ENCODE measurements around the gene SURF6. TPM values are rescaled to one million over a fixed set of nuclear protein-coding genes. Genes with fewer than 3 reads are reported as not detected.
A peak's percentile ranks its signal among the peaks of the same experiment; 100 is the strongest.

SURF6 gene
- total RNA-seq (2014; rRNA removed; shearing (Covaris generic); ENCODE audit: low replicate concordance), result 5.6 and 22.9 TPM in 2 replicates

- peak; percentile 98 for DNase-seq
- Histone ChIP-seq H3K9me3 (ENCODE audit: low read length) (no peaks in the 10 kb centered on the region), H3K27me3 (ENCODE audit: low read length) (no peaks in the 10 kb centered on the region), H3K4me1 (ENCODE audit: low read length) (peaks cover 14% of the 10 kb centered on the region), H4K20me1 (ENCODE audit: insufficient read depth, low read depth, low read length) (peaks cover 15% of the 10 kb centered on the region; the same call in 1 of the 2 replicates), H3K4me3 (ENCODE audit: low read length) (peak within 1 kb of the TSS; percentile 79), H3K9me2 (replicated peaks; ENCODE audit: insufficient read depth, low read length) (no peaks in the 10 kb centered on the region), H3K79me2 (ENCODE audit: low read length) (peaks cover 21% of the 10 kb centered on the region), H3K27ac (ENCODE audit: low read length) (peak within 1 kb of the TSS; percentile 47), H2AFZ (ENCODE audit: low read length) (peak within 1 kb of the TSS; percentile 92; the same call in 1 of the 2 replicates), H3K9ac (ENCODE audit: low read length) (peak within 1 kb of the TSS; percentile 83), H3K4me2 (ENCODE audit: low read depth, low read length, poor library complexity, severe bottlenecking) (peak within 1 kb of the TSS; percentile 78), H3K36me3 (ENCODE audit: insufficient read depth, low read length) (peaks cover 25% of the 10 kb centered on the region; the same call in 1 of the 2 replicates)
Measured at GRCh38 chr9:133335924-133336811, at the start of gene SURF6. Gene SURF6, minus strand, starts transcription at chr9:133336188. Its CDS starts 56 bp downstream, at chr9:133336132.

- no peak for DNase-seq
- no peak overlapping the region for H3K4me3 ChIP-seq (ENCODE audit: low read length)
- no peaks in the 10 kb centered on the region for H4K20me1 ChIP-seq (ENCODE audit: insufficient read depth, low read depth, low read length)
- H3K36me3 ChIP-seq (ENCODE audit: insufficient read depth, low read length), result no peaks in the 10 kb centered on the region
- no peak overlapping the region for H3K4me2 ChIP-seq (ENCODE audit: low read depth, low read length, poor library complexity, severe bottlenecking)
- no peaks in the 10 kb centered on the region for H3K27me3 ChIP-seq (ENCODE audit: low read length)
- H3K4me1 ChIP-seq (ENCODE audit: low read length), result no peaks in the 10 kb centered on the region
- H2AFZ ChIP-seq (ENCODE audit: low read length), result no peak overlapping the region
- H3K27ac ChIP-seq (ENCODE audit: low read length), result no peak overlapping the region
- H3K79me2 ChIP-seq (ENCODE audit: low read length), result no peaks in the 10 kb centered on the region
- no peaks in the 10 kb centered on the region for H3K9me2 ChIP-seq (replicated peaks; ENCODE audit: insufficient read depth, low read length)
- H3K9me3 ChIP-seq (ENCODE audit: low read length), result peaks cover 4% of the 10 kb centered on the region; the same call in 1 of the 2 replicates
- H3K9ac ChIP-seq (ENCODE audit: low read length), result no peak overlapping the region
Measured at GRCh38 chr9:133385452-133385851, 49.5 kb upstream of the SURF6 start.

- no peak overlapping the region for H3K4me3 ChIP-seq (ENCODE audit: low read length)
- peaks cover 4% of the 10 kb centered on the region; the same call in 1 of the 2 replicates for H3K9me3 ChIP-seq (ENCODE audit: low read length)
- H3K4me1 ChIP-seq (ENCODE audit: low read length), result no peaks in the 10 kb centered on the region
- no peaks in the 10 kb centered on the region for H4K20me1 ChIP-seq (ENCODE audit: insufficient read depth, low read depth, low read length)
- H3K9ac ChIP-seq (ENCODE audit: low read length), result no peak overlapping the region
- no peaks in the 10 kb centered on the region for H3K79me2 ChIP-seq (ENCODE audit: low read length)
- no peaks in the 10 kb centered on the region for H3K36me3 ChIP-seq (ENCODE audit: insufficient read depth, low read length)
- no peak for DNase-seq
- H3K4me2 ChIP-seq (ENCODE audit: low read depth, low read length, poor library complexity, severe bottlenecking), result no peak overlapping the region
- H3K9me2 ChIP-seq (replicated peaks; ENCODE audit: insufficient read depth, low read length), result no peaks in the 10 kb centered on the region
- H3K27ac ChIP-seq (ENCODE audit: low read length), result no peak overlapping the region
- no peaks in the 10 kb centered on the region for H3K27me3 ChIP-seq (ENCODE audit: low read length)
- no peak overlapping the region for H2AFZ ChIP-seq (ENCODE audit: low read length)
Measured at GRCh38 chr9:133384736-133385321, 48.8 kb upstream of the SURF6 start.

GRCh38 chr9:133383438-133383837, 47.5 kb upstream of the SURF6 start:
- Histone ChIP-seq H3K4me1 (ENCODE audit: low read length) (no peaks in the 10 kb centered on the region), H2AFZ (ENCODE audit: low read length) (no peak overlapping the region)

GRCh38 chr9:133382507-133383141, 46.6 kb upstream of the SURF6 start:
- no peak overlapping the region for H3K27ac ChIP-seq (ENCODE audit: low read length)
- no peak for DNase-seq

More at GRCh38 chr9:133383438-133383837, 47.5 kb upstream of the SURF6 start:
- Histone ChIP-seq H3K36me3 (ENCODE audit: insufficient read depth, low read length) (no peaks in the 10 kb centered on the region), H3K4me2 (ENCODE audit: low read depth, low read length, poor library complexity, severe bottlenecking) (no peak overlapping the region), H3K9ac (ENCODE audit: low read length) (no peak overlapping the region), H3K27me3 (ENCODE audit: low read length) (peaks cover 2% of the 10 kb centered on the region; the same call in 1 of the 2 replicates), H3K27ac (ENCODE audit: low read length) (no peak overlapping the region), H3K9me3 (ENCODE audit: low read length) (peaks cover 4% of the 10 kb centered on the region; the same call in 1 of the 2 replicates), H3K9me2 (replicated peaks; ENCODE audit: insufficient read depth, low read length) (no peaks in the 10 kb centered on the region), H3K79me2 (ENCODE audit: low read length) (no peaks in the 10 kb centered on the region), H4K20me1 (ENCODE audit: insufficient read depth, low read depth, low read length) (no peaks in the 10 kb centered on the region), H3K4me3 (ENCODE audit: low read length) (no peak overlapping the region)
- no peak for DNase-seq

GRCh38 chr9:133380734-133381133, 44.7 kb upstream of the SURF6 start:
- H3K79me2 ChIP-seq (ENCODE audit: low read length), result peaks cover under 1% of the 10 kb centered on the region; the same call in 1 of the 2 replicates
- peaks cover 4% of the 10 kb centered on the region; the same call in 1 of the 2 replicates for H3K9me3 ChIP-seq (ENCODE audit: low read length)
- H3K27ac ChIP-seq (ENCODE audit: low read length), result no peak overlapping the region
- peaks cover 11% of the 10 kb centered on the region for H3K4me1 ChIP-seq (ENCODE audit: low read length)
- H3K4me3 ChIP-seq (ENCODE audit: low read length), result no peak overlapping the region
- H2AFZ ChIP-seq (ENCODE audit: low read length), result no peak overlapping the region
- H4K20me1 ChIP-seq (ENCODE audit: insufficient read depth, low read depth, low read length), result no peaks in the 10 kb centered on the region
- DNase-seq, result no peak
- H3K36me3 ChIP-seq (ENCODE audit: insufficient read depth, low read length), result no peaks in the 10 kb centered on the region
- H3K4me2 ChIP-seq (ENCODE audit: low read depth, low read length, poor library complexity, severe bottlenecking), result no peak overlapping the region
- no peak overlapping the region for H3K9ac ChIP-seq (ENCODE audit: low read length)
- peaks cover 8% of the 10 kb centered on the region; the same call in 1 of the 2 replicates for H3K27me3 ChIP-seq (ENCODE audit: low read length)
- no peaks in the 10 kb centered on the region for H3K9me2 ChIP-seq (replicated peaks; ENCODE audit: insufficient read depth, low read length)

More at GRCh38 chr9:133382507-133383141, 46.6 kb upstream of the SURF6 start:
- Histone ChIP-seq H3K4me2 (ENCODE audit: low read depth, low read length, poor library complexity, severe bottlenecking) (no peak overlapping the region), H3K4me3 (ENCODE audit: low read length) (no peak overlapping the region), H4K20me1 (ENCODE audit: insufficient read depth, low read depth, low read length) (no peaks in the 10 kb centered on the region), H2AFZ (ENCODE audit: low read length) (no peak overlapping the region), H3K9me2 (replicated peaks; ENCODE audit: insufficient read depth, low read length) (no peaks in the 10 kb centered on the region), H3K79me2 (ENCODE audit: low read length) (no peaks in the 10 kb centered on the region), H3K9me3 (ENCODE audit: low read length) (peaks cover 4% of the 10 kb centered on the region; the same call in 1 of the 2 replicates), H3K36me3 (ENCODE audit: insufficient read depth, low read length) (no peaks in the 10 kb centered on the region), H3K4me1 (ENCODE audit: low read length) (peaks cover 6% of the 10 kb centered on the region), H3K9ac (ENCODE audit: low read length) (no peak overlapping the region), H3K27me3 (ENCODE audit: low read length) (peaks cover 8% of the 10 kb centered on the region; the same call in 1 of the 2 replicates)

- H3K9me2 ChIP-seq (replicated peaks; ENCODE audit: insufficient read depth, low read length), result no peaks in the 10 kb centered on the region
- no peak overlapping the region for H2AFZ ChIP-seq (ENCODE audit: low read length)
- H3K27me3 ChIP-seq (ENCODE audit: low read length), result peaks cover 8% of the 10 kb centered on the region; the same call in 1 of the 2 replicates
- peaks cover 9% of the 10 kb centered on the region; the same call in 1 of the 2 replicates for H4K20me1 ChIP-seq (ENCODE audit: insufficient read depth, low read depth, low read length)
- H3K79me2 ChIP-seq (ENCODE audit: low read length), result peaks cover 14% of the 10 kb centered on the region
- no peaks in the 10 kb centered on the region for H3K36me3 ChIP-seq (ENCODE audit: insufficient read depth, low read length)
- H3K9ac ChIP-seq (ENCODE audit: low read length), result no peak overlapping the region
- H3K4me3 ChIP-seq (ENCODE audit: low read length), result no peak overlapping the region
- no peak overlapping the region for H3K4me2 ChIP-seq (ENCODE audit: low read depth, low read length, poor library complexity, severe bottlenecking)
- no peak for DNase-seq
- H3K27ac ChIP-seq (ENCODE audit: low read length), result no peak overlapping the region
- peaks cover 4% of the 10 kb centered on the region; the same call in 1 of the 2 replicates for H3K9me3 ChIP-seq (ENCODE audit: low read length)
- H3K4me1 ChIP-seq (ENCODE audit: low read length), result peaks cover 16% of the 10 kb centered on the region
Measured at GRCh38 chr9:133379153-133380086, 43.4 kb upstream of the SURF6 start.
